ENCODE results near the gene BICD2. TPM values are rescaled to one million over a fixed set of nuclear protein-coding genes. Genes with fewer than 3 reads are reported as not detected.
A peak's percentile ranks its signal among the peaks of the same experiment; 100 is the strongest.

BICD2 gene
- total and polyA plus RNA-seq, 10 donors = 9.4 to 55.7 (median 35.9) TPM

- WGBS, 5 donors = 93 to 98% (median 95%) methylated on average over 20 to 34 of the region's 34 CpGs
- TF ChIP-seq POLR2AphosphoS5 (IDR thresholded peaks at IDR 0.05) (peak in 1 of 3 donors; percentile 55), POLR2A (IDR thresholded peaks at IDR 0.05) (no peak)
- no peak for DNase-seq
- H3K4me1 ChIP-seq = peaks cover 12 to 50% (median 32%) of the 10 kb centered on the region in 6 donors
- H3K27ac ChIP-seq = peak overlapping the region in 1 of 8 donors; percentile 45
- no peaks in the 10 kb centered on the region for H3K27me3 ChIP-seq (replicated peaks in 1 of 7)
- H3K4me3 ChIP-seq = no peak overlapping the region
- peaks cover 0 to 99% (median 72%) of the 10 kb centered on the region in 6 donors for H3K36me3 ChIP-seq
- H3K9me3 ChIP-seq = no peaks in the 10 kb centered on the region
- intact Hi-C loops (cut with DNase I; ENCODE audit: low total_unique reads) = loop anchor here (5.0 kb wide), 1 partner anchor 77 kb away; no protein-coding TSS in a partner anchor
These were observed 49.7 kb downstream of the BICD2 start for GRCh38 chr9:92714787-92715487.

GRCh38 chr9:92714016-92714415, 50.6 kb downstream of the BICD2 start:
- Histone ChIP-seq H3K9me3 (no peaks in the 10 kb centered on the region), H3K27ac (no peak overlapping the region), H3K4me1 (peaks cover 12 to 49% (median 32%) of the 10 kb centered on the region in 6 donors), H3K4me3 (no peak overlapping the region), H3K36me3 (peaks cover 0 to 99% (median 69%) of the 10 kb centered on the region in 6 donors), H3K27me3 (replicated peaks in 1 of 7) (no peaks in the 10 kb centered on the region)
- intact Hi-C loops (cut with DNase I; ENCODE audit: low total_unique reads) = no loop called here
- 94 to 100% (median 99%) methylated on average over 3 of the region's 3 CpGs for WGBS, 5 donors
- DNase-seq = no peak
- TF ChIP-seq POLR2A (IDR thresholded peaks at IDR 0.05) (no peak), CTCF (IDR thresholded peaks at IDR 0.05 in 8 of 11, conservative IDR thresholded peaks at IDR 0.05 in 3 of 11) (no peak), POLR2AphosphoS5 (IDR thresholded peaks at IDR 0.05) (no peak)

GRCh38 chr9:92713528-92713927, 51.1 kb downstream of the BICD2 start:
- Histone ChIP-seq H3K27me3 (replicated peaks in 1 of 7) (no peaks in the 10 kb centered on the region), H3K4me1 (peaks cover 12 to 49% (median 32%) of the 10 kb centered on the region in 6 donors), H3K9me3 (no peaks in the 10 kb centered on the region), H3K36me3 (peaks cover 0 to 99% (median 64%) of the 10 kb centered on the region in 6 donors), H3K4me3 (no peak overlapping the region), H3K27ac (peak overlapping the region in 1 of 8 donors; percentile 76)
- WGBS, 5 donors = 86 to 95% (median 89%) methylated on average over 15 of the region's 15 CpGs
- intact Hi-C loops (cut with DNase I; ENCODE audit: low total_unique reads) = no loop called here
- peak in 1 of 3 donors; percentile 23 for TF ChIP-seq POLR2AphosphoS5 (IDR thresholded peaks at IDR 0.05)
- no peak for TF ChIP-seq POLR2A (IDR thresholded peaks at IDR 0.05)
- no peak for DNase-seq

GRCh38 chr9:92712767-92713166, 51.9 kb downstream of the BICD2 start:
- peaks cover 12 to 49% (median 30%) of the 10 kb centered on the region in 6 donors for H3K4me1 ChIP-seq
- 82 to 96% (median 93%) methylated on average over 15 of the region's 15 CpGs for WGBS, 5 donors
- peaks cover 0 to 93% (median 57%) of the 10 kb centered on the region in 6 donors for H3K36me3 ChIP-seq
- peak overlapping the region in 5 of 8 donors; percentile 66 to 84 (median 74) for H3K27ac ChIP-seq
- TF ChIP-seq CTCF (IDR thresholded peaks at IDR 0.05 in 8 of 11, conservative IDR thresholded peaks at IDR 0.05 in 3 of 11) (no peak), POLR2AphosphoS5 (IDR thresholded peaks at IDR 0.05) (no peak), POLR2A (IDR thresholded peaks at IDR 0.05) (no peak)
- DNase-seq = no peak
- H3K27me3 ChIP-seq (replicated peaks in 1 of 7) = no peaks in the 10 kb centered on the region
- H3K4me3 ChIP-seq = no peak overlapping the region
- intact Hi-C loops (cut with DNase I; ENCODE audit: low total_unique reads) = no loop called here
- H3K9me3 ChIP-seq = no peaks in the 10 kb centered on the region

- H3K9me3 ChIP-seq = no peaks in the 10 kb centered on the region
- H3K27me3 ChIP-seq (replicated peaks in 1 of 7) = no peaks in the 10 kb centered on the region
- no peak for DNase-seq
- H3K36me3 ChIP-seq = peaks cover 0 to 84% (median 49%) of the 10 kb centered on the region in 6 donors
- intact Hi-C loops (cut with DNase I; ENCODE audit: low total_unique reads) = no loop called here
- TF ChIP-seq CTCF (IDR thresholded peaks at IDR 0.05 in 8 of 11, conservative IDR thresholded peaks at IDR 0.05 in 3 of 11) (no peak), POLR2A (IDR thresholded peaks at IDR 0.05) (no peak), POLR2AphosphoS5 (IDR thresholded peaks at IDR 0.05) (no peak)
- H3K4me3 ChIP-seq = peak overlapping the region in 1 of 8 donors; percentile 42
- 7 to 28% (median 18%) methylated on average over 6 of the region's 6 CpGs for WGBS, 5 donors
- H3K27ac ChIP-seq = peak overlapping the region; percentile 22 to 84 (median 70)
- H3K4me1 ChIP-seq = peaks cover 12 to 43% (median 24%) of the 10 kb centered on the region in 6 donors
These were observed 52.8 kb downstream of the BICD2 start for GRCh38 chr9:92711844-92712243.
